ENCODE data around the gene COL2A1. TPM values are rescaled to one million over a fixed set of nuclear protein-coding genes. Genes with fewer than 3 reads are reported as not detected.

Gene COL2A1
- total RNA-seq, 1 donor from 2014 or later: not detected

DNA sequence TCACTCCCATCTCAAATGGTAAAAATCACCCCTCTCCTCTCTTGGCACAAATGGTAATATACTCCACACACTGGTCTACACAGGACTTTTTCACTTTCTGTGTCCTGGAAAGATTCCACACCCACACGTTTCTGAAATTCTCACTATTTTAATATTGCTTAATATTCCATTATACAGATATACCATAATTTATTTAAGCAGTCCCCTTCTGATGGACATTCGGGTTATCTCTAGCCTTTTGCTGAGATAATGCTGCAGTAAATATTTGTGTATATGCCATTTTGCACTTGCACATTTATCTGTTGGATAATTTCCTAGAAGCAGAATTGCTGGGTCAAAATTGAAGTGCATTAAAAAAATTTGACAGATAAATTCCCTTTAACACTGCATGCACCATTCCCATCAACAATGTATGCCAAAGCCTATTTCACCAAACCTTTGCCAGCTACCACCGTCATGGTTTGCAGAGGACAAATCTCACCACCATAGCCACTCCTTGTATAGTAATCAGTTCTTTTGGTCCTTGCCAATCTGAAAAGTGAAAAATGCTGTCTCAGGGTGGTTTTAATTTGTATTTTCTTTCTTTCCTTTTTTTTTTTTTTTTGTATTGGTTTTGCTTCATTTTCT is 15.5 kb upstream of the COL2A1 start:
- Histone ChIP-seq H3K27ac (replicated peaks) (no peak overlapping the region), H3K4me1 (peaks cover 23% of the 10 kb centered on the region), H3K36me3 (no peaks in the 10 kb centered on the region), H3K9me3 (replicated peaks) (no peaks in the 10 kb centered on the region), H3K4me3 (no peak overlapping the region), H3K27me3 (ENCODE audit: low read depth) (peaks cover 21% of the 10 kb centered on the region)
- TF ChIP-seq, protein P1, sequence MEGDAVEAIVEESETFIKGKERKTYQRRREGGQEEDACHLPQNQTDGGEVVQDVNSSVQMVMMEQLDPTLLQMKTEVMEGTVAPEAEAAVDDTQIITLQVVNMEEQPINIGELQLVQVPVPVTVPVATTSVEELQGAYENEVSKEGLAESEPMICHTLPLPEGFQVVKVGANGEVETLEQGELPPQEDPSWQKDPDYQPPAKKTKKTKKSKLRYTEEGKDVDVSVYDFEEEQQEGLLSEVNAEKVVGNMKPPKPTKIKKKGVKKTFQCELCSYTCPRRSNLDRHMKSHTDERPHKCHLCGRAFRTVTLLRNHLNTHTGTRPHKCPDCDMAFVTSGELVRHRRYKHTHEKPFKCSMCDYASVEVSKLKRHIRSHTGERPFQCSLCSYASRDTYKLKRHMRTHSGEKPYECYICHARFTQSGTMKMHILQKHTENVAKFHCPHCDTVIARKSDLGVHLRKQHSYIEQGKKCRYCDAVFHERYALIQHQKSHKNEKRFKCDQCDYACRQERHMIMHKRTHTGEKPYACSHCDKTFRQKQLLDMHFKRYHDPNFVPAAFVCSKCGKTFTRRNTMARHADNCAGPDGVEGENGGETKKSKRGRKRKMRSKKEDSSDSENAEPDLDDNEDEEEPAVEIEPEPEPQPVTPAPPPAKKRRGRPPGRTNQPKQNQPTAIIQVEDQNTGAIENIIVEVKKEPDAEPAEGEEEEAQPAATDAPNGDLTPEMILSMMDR (IDR thresholded peaks at IDR 0.05; ENCODE audit: borderline replicate concordance): no peak
- intact Hi-C loops (cut with micrococcal nuclease): no loop called here
- DNase-seq: no peak

DNA sequence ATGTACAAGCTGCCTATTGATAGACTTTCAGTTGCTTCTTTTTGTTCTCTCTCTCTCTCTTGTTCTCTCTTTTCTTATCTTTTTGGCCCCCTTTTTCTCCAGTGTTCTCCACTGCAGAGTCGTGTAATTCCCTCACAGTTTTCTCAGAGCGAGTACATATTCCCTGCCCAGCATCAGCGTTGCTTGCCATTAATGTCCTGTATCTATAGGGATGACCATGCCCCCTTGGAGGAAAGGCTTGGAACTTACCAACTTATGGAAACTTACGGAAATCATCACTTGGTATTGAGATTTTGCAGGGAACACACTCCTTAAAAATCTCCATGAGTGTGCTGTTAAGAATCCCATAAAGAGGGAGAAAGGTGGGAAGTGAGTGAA is 14.3 kb upstream of the COL2A1 start:
- H3K27me3 ChIP-seq (ENCODE audit: low read depth): peaks cover 21% of the 10 kb centered on the region
- H3K9me3 ChIP-seq (replicated peaks): no peaks in the 10 kb centered on the region
- no peaks in the 10 kb centered on the region for H3K36me3 ChIP-seq
- intact Hi-C loops (cut with micrococcal nuclease): no loop called here
- H3K27ac ChIP-seq (replicated peaks): no peak overlapping the region
- TF ChIP-seq, protein P1 (IDR thresholded peaks at IDR 0.05; ENCODE audit: borderline replicate concordance): no peak
- DNase-seq: no peak
- peaks cover 23% of the 10 kb centered on the region for H3K4me1 ChIP-seq
- H3K4me3 ChIP-seq: no peak overlapping the region

DNA sequence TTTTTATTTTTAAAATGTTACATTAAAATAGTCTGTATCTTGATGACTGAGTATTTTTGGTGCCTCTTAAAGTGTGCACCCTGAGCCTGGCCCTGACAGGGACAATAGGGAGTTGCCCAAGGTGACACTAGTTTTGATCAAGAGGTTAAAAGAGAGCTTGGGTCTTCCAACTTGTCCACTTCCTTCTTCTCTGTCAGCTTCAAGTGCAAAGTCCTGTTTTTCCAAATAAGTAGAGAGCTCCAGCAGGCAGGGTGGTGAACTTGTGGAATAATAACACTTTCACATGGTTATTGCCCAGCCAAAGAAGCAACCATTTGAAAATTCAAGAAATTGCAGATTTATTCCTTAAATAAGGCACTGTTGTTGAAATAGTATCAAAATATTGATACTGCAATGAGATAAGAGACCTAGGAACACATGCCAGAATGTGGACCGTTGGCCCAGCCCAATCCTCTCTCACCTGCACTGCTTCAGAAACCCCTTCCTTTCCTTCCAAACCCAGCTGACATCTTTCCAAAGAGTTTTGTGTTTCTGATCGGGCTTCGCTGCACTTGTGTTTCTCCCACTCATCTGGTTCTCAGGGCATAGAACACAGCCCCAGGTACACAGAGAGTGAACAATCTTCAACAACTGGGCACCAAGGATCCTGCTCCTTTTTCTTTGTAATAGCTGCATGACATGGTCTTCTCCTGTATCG is 13.8 kb upstream of the COL2A1 start:
- Histone ChIP-seq H3K4me1 (peaks cover 20% of the 10 kb centered on the region), H3K9me3 (replicated peaks) (no peaks in the 10 kb centered on the region), H3K4me3 (no peak overlapping the region), H3K27me3 (ENCODE audit: low read depth) (peaks cover 21% of the 10 kb centered on the region), H3K36me3 (no peaks in the 10 kb centered on the region), H3K27ac (replicated peaks) (no peak overlapping the region)
- DNase-seq: no peak
- TF ChIP-seq, protein P1 (IDR thresholded peaks at IDR 0.05; ENCODE audit: borderline replicate concordance): no peak
- intact Hi-C loops (cut with micrococcal nuclease): no loop called here

DNA sequence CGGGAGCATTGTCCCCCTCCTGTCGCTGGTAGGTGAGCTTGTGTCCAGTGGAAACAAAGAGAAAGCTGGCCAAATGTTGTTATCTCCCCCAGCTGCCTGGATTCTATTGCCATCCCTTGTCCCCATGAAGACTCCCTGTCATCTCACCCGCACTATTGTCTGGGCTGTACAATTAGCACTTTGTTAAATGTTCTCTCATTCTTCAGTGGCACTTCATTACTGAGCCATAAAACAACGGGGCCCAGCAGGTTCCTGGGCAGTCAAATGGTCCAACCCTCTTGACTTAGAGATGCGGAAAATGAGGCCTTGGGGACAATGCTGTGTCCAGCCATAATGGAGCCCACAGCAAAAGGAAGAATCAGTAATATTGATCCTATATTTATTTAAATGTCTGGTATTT is 13.2 kb upstream of the COL2A1 start:
- no peak overlapping the region for H3K4me3 ChIP-seq
- TF ChIP-seq, protein P1 (IDR thresholded peaks at IDR 0.05; ENCODE audit: borderline replicate concordance): no peak
- H3K4me1 ChIP-seq: peaks cover 14% of the 10 kb centered on the region
- H3K27ac ChIP-seq (replicated peaks): no peak overlapping the region
- intact Hi-C loops (cut with micrococcal nuclease): no loop called here
- H3K27me3 ChIP-seq (ENCODE audit: low read depth): peaks cover 15% of the 10 kb centered on the region
- H3K36me3 ChIP-seq: no peaks in the 10 kb centered on the region
- no peak for DNase-seq
- no peaks in the 10 kb centered on the region for H3K9me3 ChIP-seq (replicated peaks)

DNA sequence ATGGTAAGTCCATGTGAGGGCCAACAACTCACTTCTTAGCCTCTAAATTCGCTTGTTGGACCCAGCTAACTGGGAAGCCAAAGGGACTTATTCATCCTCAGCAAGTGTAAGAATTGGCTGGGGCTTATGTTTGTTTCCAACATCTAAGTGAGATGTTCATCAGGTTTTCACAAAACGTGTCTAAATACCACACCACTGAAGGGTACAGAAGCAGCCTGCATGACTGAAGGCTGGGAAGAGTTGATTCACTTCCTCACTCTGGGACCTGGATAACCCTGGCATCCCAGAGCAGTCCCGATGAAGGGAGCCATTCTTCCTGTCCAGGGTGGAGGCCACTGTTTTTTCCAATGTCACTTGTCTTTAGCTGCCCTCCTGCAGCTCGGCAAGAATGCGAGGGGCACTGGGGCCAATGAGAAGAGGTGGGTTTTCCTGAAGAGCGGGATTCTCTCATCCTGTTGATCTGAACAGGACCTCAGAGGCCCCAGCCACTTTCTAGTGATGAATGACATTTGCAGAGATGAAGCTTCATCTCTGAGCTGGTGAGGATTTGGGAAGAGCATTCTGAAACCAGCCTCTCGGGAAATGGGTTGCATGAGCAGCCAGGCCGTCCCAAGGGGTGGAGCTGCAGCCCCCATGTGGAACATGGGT is 12.2 kb upstream of the COL2A1 start:
- H3K4me3 ChIP-seq: no peak overlapping the region
- TF ChIP-seq, protein P1 (IDR thresholded peaks at IDR 0.05; ENCODE audit: borderline replicate concordance): no peak
- intact Hi-C loops (cut with micrococcal nuclease): no loop called here
- H3K27me3 ChIP-seq (ENCODE audit: low read depth): peaks cover 8% of the 10 kb centered on the region
- no peaks in the 10 kb centered on the region for H3K9me3 ChIP-seq (replicated peaks)
- no peak overlapping the region for H3K27ac ChIP-seq (replicated peaks)
- no peak for DNase-seq
- H3K36me3 ChIP-seq: no peaks in the 10 kb centered on the region
- peaks cover 4% of the 10 kb centered on the region for H3K4me1 ChIP-seq

Measured in left ventricle myocardium inferior (tissue), 1 donor.